ENCODE results near the gene PRSS36.
"Not testable (repeated sequence)": the region's sequence is repeated elsewhere in the genome, so short reads cannot be mapped to it uniquely, and the experiment has no call there.

PRSS36 gene

GRCh38 chr16:31183432-31184428 is 33.9 kb upstream of the PRSS36 start:
- no peak for FAIRE-seq

DNA sequence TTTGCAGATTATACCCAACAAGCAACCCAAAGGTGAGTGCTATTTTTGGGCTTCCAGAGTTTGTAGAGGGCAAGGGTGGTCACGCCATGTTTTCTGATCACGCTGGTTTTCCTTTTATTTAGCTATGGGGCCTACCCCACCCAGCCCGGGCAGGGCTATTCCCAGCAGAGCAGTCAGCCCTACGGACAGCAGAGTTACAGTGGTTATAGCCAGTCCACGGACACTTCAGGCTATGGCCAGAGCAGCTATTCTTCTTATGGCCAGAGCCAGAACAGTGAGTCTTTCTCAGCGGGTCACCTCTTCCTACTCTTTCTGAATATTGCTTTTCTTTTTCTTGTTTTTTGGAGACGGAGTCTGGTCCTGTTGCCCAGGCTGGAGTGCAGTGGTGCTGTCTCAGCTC is 32.5 kb upstream of the PRSS36 start:
- no peak for FAIRE-seq

DNA sequence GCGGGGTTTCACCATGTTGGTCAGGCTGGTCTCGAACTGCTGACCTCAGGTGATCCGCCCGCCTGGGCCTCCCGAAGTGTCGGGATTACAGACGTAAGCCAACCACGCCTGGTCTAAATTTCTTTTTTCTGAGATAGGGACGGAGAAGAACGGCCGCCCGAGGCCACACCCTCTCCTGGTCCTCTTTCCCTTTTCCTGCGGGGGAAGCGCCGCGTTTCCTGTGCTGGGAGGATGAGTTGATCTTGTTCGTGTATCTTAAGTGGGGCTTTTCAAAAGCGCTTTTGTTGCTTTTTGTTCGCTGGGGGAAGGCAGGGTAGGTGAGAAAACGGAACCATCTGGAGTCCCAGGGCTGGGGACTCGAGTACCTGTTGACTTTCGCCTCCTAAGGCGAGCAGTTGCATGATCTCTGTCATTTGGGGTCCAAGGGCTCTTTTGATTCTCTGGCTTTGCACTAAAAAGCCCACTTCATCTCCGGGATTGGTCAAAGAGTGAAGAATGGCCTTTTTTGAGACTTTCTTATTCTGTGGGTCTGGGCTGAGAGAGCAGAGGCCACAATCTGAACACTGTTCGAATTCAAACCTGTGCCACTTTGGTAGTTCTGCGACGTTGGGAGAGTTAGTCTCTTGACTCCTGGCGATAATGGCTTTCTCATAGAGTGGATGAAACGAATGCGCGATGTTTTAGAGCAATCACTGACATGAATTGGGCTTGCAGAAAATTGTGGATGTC is 31.4 kb upstream of the PRSS36 start:
- no peak for FAIRE-seq

GRCh38 chr16:31179747-31180459 is 30.0 kb upstream of the PRSS36 start, which contains the start of gene FUS:
FUS (plus strand) TSS chr16:31180139; CDS start chr16:31180215, 76 bp downstream.
- peak; percentile 23 for FAIRE-seq

DNA sequence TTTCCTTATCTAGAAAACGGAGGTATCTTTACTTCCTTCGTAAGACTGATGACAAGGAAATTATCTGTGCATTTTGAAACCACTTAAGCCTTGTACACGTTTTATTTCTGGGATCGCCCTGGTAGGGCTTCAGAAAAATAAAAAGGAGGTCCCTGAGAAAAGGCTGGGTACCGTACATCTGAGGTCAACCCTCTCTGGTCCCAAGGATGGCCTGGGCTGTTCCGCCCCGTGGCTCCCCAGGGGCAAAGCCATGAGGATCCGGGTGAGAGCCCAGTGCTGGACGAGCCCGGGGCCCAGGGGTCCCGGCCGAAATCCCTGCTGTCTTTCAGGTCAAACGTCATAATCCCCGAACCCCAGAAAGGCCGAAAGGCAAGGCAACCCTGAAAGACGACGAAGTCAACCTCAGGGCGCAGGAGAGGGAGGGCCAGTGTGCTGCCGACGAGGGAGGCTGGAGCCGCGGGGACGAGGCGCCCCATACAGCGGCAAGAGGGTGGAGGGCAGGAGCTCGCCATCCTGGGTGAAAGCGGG is 29.4 kb upstream of the PRSS36 start:
- no peak for FAIRE-seq

DNA sequence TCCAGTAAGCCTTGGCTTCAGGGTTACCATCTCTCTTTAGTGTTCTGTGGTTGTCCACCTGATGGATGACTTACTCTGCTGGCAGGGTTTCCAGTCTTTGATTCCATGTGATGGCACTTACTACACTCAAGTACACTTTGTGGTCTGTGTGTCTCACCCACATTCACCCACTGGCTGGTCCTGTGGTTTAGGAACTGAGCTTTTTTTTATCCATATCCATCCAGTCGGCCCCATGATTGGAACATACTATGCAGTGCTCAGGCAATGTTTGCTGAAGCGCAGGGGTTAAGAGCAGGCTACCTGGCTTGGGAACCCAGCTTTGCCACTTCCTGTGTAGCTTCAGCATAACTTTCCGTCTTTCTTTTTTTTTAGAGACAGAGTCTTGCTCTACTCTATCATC is 27.3 kb upstream of the PRSS36 start:
- no peak for FAIRE-seq

DNA sequence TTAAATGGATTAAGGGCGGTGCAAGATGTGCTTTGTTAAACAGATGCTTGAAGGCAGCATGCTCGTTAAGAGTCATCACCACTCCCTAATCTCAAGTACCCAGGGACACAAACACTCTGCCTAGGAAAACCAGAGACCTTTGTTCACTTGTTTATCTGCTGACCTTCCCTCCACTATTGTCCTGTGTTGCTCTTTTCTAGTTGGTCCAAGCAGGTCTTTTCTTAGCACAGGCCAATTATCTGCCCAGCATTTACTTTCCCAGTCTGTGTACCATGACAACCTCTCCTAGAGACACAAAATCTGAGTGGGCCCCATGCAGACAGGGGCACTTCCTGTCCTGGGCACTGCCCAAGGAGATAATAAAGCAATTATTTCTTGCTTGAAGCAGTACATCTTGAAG is 20.2 kb upstream of the PRSS36 start:
- FAIRE-seq, result not testable (repeated sequence)

DNA sequence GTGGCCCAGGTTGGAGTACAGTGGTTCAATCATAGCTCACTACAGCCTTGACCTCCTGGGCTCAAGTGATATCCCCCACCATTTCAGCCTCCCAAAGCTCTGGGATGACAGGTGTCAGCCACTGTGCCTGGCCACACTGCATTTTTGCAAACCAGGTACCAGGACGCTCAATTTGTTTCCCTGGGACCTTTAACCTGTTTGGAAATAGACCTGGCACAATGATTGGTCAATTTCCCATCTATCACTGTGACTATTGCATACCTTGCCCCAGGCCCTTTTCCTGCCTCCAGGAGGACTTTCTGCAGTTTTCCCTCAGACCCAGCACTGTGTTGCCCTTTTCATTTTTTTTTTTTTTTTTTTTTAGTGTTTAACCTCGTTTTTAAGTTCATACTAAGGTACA is 19.0 kb upstream of the PRSS36 start:
- no peak for FAIRE-seq

DNA sequence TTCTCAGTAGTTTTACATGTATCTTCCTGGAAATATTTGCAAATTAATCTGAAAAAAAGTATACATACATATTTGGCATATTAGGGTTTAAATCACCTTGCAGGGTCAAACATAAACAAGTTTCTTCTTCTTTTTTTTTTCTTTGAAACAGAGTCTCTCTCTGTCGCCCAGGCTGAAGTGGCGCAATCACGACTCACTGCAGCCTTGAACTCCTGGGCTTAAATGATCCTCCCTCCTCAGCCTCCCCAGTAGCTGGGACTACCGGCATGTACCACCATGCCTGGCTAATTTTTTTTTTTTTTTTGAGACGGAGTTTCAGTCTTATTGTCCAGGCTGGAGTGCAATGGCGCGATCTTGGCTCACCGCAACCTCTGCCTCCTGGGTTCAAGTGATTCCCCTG is 17.4 kb upstream of the PRSS36 start:
- no peak for FAIRE-seq

GRCh38 chr16:31157136-31157535 is 7.3 kb upstream of the PRSS36 start:
- FAIRE-seq, result no peak

DNA sequence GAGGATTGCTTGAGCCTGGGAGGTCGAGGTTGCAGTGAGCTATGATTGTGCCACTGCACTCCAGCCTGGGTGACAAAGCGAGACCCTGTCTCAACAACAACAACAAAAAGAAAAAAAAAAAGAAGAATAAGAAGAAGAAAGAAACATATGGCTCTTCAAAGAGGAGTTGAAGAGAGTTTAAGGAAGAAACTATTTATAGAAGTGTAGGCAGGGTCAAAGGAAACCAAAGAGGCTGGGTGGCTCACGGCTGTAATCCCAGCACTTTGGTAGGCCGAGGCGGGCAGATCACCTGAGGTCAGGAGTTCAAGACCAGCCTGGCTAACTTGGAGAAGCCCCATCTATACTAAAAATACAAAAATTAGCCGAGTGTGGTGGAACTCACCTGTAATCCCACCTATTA is 1.1 kb upstream of the PRSS36 start:
- FAIRE-seq, result not testable (repeated sequence)

DNA sequence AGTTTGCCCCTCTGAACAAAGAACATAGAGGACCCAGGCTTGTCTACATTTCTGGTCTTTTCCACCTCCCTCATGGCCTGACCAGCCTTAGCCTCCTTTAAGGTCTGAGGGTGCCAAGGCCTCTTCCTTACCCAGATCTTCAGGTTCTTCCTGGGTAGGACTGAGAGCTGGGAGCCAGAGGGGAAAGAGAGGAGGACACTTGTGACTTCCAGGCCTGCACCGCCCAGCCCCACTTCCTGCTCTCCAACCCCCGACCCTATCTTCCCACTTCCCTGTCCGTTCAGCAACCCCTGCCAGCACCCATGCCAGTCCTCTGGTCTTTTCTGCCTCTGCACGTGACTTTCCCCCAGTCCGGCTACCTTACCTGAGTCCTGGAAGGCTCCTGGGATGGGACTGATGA is 534 bp downstream of the PRSS36 start:
- no peak for FAIRE-seq

DNA sequence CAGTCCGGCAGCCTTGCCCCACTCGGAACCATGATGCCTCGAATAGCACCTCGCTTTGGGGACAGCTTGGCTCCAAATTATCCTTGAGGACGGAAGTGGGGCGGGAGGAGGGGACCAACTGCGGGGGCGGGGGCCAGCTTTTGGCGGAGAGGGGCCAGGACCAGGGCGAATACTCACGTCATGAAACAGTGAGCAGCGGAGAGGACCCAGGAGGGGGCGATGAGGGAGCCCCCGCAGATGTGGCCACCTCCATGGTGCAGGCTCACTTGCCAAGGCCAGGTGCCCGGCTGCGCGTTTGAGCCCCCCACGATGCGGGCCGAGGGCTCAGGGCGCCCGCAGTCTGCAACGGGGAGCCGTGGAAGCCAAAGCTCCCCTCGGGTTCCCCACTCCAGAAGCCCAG is 970 bp downstream of the PRSS36 start:
- no peak for FAIRE-seq

GRCh38 chr16:31148281-31148728 is 1.6 kb downstream of the PRSS36 start:
- no peak for FAIRE-seq

DNA sequence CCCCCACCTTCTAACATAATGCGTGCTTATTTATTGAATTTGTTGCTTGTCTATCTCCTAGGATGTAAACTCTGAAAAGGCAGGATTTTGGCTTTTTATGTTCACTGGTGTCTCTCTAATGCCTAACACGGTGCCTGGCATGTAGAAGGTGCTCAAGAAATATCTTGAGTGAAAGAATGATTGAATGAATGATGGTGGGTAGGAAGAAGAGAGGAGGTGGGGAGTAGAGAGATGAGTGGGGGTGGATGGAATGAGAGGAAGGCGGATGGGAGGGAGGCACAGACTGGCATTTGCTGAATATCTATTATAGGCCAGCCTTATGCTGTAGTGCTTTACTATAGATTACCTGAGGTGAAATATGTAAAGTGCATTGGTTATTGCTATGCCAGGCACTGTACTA is 2.3 kb downstream of the PRSS36 start:
- no peak for FAIRE-seq

DNA sequence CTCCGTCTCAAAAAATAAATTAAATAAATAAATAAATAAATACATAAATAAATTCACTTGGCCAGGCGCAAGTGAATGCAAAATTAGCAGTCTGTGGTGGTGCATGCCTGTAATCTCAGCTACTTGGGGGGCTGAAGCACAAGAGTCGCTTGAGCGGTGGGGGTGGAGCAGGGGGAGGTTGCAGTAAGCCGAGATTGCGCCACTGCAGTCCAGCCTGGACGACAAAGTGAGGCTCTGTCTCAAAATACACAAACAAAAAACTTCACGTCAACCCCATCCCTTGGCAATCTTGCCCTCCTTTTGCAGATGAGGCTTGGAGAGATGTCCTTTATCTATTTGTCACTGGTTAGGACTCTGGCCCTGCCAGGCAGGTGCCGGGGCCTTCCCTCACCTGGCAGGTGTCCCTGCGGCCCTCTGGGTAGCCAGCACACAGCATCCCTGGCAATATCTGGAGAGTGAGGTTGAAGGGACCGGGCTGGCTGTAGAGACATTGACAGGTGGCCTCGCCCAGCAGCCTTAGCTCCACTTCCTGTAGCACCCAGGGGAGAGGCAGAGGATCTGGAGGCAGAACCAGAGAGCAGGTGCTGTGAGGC is 4.4 kb downstream of the PRSS36 start:
- no peak for FAIRE-seq

GRCh38 chr16:31144418-31144817 is 5.4 kb downstream of the PRSS36 start:
- FAIRE-seq, result not testable (repeated sequence)

GRCh38 chr16:31143694-31144148 is 6.1 kb downstream of the PRSS36 start:
- FAIRE-seq, result no peak

GRCh38 chr16:31143011-31143693 is 6.7 kb downstream of the PRSS36 start:
- FAIRE-seq, result no peak

DNA sequence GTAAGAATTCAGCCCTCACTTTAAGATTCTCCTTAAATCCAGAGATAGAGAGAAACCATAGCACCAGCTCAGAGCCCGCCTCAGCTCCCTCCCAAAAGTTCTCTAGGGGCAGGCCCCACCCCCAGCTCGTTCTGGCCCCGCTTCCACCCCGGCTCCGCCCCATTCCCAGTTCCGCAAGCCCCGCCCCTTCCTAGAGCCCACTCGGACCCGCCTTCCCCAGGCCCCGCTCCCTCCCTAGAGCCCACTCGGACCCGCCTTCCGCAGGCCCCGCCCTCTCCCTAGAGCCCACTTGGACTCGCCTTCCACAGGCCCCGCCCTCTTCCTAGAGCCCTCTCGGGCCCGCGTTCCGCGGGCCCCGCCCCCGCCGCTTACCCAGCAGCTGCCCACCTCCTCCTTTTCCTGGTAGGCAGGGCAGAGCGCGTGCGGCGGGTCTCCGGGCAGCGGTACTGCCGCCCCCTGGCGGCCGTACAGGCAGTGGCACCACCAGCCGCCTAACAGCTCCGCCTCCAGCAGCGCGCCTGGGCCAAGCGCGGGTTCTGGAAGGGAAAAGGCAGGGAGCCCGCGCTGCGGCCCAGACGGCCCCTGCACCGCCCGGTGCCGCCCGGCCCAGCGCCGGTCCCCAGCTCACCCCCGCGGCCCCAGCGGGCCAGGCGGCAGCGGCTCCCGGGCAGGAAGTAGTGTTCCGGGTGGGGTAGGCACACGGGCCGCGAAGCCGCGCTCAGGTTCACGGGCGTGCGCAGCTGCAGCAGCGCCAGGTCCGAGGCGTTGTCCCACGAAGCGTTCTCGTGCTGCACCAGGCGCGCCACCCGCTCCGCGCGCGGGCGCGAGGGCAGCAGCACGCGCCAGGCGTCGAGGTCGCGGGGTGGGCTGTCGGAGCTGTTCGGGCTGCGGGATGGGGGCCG is 7.5 kb downstream of the PRSS36 start:
- peak; percentile 97 for FAIRE-seq

All from G401.6 (cell line).